IPS-18a (cell line): ENCODE results near the gene TRABD.
"Not testable (repeated sequence)": the region's sequence is repeated elsewhere in the genome, so short reads cannot be mapped to it uniquely, and the experiment has no call there.

Source experiments
- H3K27ac ChIP-seq: one replicate; pipeline ENCODE4 v1.5.1; 2013; ENCODE audit warnings: low read length
- H3K27me3 ChIP-seq: one replicate; pipeline ENCODE4 v1.6.1; 2013; ENCODE audit warnings: mild to moderate bottlenecking, low read length; ENCODE audit not compliant: control insufficient read depth, insufficient read depth
- H3K36me3 ChIP-seq: one replicate; pipeline ENCODE4 v1.6.1; 2013; ENCODE audit warnings: low read depth, low read length; ENCODE audit not compliant: control insufficient read depth
- H3K4me1 ChIP-seq: one replicate; pipeline ENCODE4 v1.6.1; 2013; ENCODE audit warnings: low read depth, low read length; ENCODE audit not compliant: control insufficient read depth
- H3K4me3 ChIP-seq: one replicate; pipeline ENCODE4 v1.5.1; 2013; ENCODE audit warnings: low read length
- H3K9ac ChIP-seq: one replicate; pipeline ENCODE4 v1.6.1; 2013; ENCODE audit warnings: mild to moderate bottlenecking, low read length, moderate library complexity
- H3K9me3 ChIP-seq: one replicate; pipeline ENCODE4 v1.6.1; 2013; ENCODE audit warnings: low read depth, low read length; ENCODE audit not compliant: control insufficient read depth

TRABD gene

DNA sequence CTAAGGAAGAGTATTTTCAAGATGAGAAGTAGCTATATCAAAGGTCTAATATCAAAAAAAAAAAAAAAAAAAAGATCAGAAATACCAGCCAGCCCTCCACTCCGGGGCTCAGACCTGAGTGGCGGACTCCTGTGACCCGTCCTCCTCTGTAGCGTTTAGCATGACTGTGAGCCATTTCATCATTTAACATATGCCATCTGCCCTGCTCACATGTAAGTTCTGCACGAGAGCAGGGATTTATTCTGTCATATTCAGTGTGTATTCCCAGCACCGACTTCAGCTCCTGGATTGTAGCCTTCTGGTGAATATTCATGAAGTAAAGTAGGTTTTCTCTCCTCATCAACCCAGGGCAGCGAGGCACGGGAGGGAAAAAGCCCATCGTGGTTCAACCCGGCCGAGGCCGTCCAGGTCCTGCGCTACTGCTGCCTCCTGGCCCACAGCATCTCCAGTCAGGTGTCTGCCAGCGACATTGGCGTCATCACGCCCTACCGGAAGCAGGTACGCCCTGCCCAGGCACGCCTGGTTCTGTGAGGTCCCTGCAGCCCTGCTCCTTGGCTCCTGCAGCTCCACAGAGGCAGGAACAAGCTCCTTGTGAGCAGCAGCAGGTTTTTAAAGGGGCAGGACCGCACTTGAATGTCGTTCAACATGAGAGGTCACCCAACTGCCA lies 27.9 kb upstream of the TRABD start:
- Histone ChIP-seq H3K9ac (no peak overlapping the region), H3K36me3 (no peaks in the 10 kb centered on the region), H3K4me1 (no peaks in the 10 kb centered on the region), H3K4me3 (no peak overlapping the region), H3K9me3 (no peaks in the 10 kb centered on the region), H3K27ac (no peak overlapping the region), H3K27me3 (no peaks in the 10 kb centered on the region)

DNA sequence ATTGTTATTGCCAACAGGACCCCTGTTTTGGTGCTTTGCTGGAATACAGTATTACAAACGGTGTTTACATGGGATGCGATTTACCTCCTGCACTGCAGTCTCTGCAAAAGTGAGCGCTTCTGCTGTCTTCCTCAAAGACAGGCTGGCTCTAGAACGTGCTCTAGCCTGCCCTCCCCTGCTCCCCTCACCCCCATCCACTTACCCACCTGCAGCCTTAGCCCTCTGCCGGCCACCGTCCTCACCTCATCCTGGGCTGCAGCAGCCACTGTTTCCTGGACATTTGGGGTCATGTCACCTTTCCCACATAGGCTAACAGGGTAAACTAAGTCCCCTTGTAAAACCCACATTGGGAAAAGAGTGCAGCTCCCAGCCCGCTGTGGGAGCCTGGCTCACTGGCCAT lies 24.8 kb upstream of the TRABD start:
- no peak overlapping the region for H3K9ac ChIP-seq
- H3K27ac ChIP-seq = no peak overlapping the region
- no peaks in the 10 kb centered on the region for H3K36me3 ChIP-seq
- no peaks in the 10 kb centered on the region for H3K27me3 ChIP-seq
- no peak overlapping the region for H3K4me3 ChIP-seq
- H3K9me3 ChIP-seq = no peaks in the 10 kb centered on the region
- no peaks in the 10 kb centered on the region for H3K4me1 ChIP-seq

GRCh38 chr22:50161508-50162390 lies 24.0 kb upstream of the TRABD start:
- H3K27ac ChIP-seq = no peak overlapping the region
- no peaks in the 10 kb centered on the region for H3K36me3 ChIP-seq
- no peaks in the 10 kb centered on the region for H3K9me3 ChIP-seq
- no peak overlapping the region for H3K4me3 ChIP-seq
- no peak overlapping the region for H3K9ac ChIP-seq
- no peaks in the 10 kb centered on the region for H3K27me3 ChIP-seq
- no peaks in the 10 kb centered on the region for H3K4me1 ChIP-seq

DNA sequence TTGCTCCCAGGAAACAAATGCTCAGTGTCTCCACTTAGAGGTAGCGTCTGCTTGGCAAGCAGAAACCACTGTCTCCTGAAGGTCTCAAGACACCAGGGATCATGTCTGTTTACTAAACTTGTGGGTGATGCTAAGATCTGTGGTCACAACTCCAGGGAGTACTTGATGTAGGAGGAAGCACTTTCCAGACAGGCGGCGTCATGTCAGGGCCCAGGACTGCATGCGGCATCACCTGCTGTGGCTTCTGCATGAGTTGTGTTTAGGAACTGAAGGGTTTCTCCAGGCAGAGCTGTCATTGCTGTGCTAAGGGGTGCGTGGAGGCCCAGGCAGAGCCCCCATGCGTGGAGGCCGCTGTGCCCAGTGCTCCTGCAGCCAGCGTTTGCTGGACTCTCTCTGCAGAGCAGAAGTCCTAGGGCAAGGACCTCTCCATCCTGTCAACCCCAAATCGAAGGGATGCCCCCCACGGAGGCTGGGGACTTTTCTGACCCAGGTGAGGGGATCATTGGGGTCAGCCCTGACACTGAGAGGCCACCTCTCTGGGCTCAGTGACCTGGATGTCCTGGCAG lies 23.2 kb upstream of the TRABD start:
- H3K4me1 ChIP-seq = no peaks in the 10 kb centered on the region
- H3K27ac ChIP-seq = no peak overlapping the region
- no peaks in the 10 kb centered on the region for H3K36me3 ChIP-seq
- H3K4me3 ChIP-seq = no peak overlapping the region
- H3K27me3 ChIP-seq = no peaks in the 10 kb centered on the region
- H3K9ac ChIP-seq = no peak overlapping the region
- H3K9me3 ChIP-seq = no peaks in the 10 kb centered on the region

- Histone ChIP-seq H3K4me1 (no peaks in the 10 kb centered on the region), H3K36me3 (no peaks in the 10 kb centered on the region), H3K9me3 (no peaks in the 10 kb centered on the region), H3K4me3 (no peak overlapping the region), H3K27ac (no peak overlapping the region), H3K9ac (no peak overlapping the region), H3K27me3 (peaks cover 20% of the 10 kb centered on the region)
These were observed 20.1 kb upstream of the TRABD start for GRCh38 chr22:50165436-50166123.

DNA sequence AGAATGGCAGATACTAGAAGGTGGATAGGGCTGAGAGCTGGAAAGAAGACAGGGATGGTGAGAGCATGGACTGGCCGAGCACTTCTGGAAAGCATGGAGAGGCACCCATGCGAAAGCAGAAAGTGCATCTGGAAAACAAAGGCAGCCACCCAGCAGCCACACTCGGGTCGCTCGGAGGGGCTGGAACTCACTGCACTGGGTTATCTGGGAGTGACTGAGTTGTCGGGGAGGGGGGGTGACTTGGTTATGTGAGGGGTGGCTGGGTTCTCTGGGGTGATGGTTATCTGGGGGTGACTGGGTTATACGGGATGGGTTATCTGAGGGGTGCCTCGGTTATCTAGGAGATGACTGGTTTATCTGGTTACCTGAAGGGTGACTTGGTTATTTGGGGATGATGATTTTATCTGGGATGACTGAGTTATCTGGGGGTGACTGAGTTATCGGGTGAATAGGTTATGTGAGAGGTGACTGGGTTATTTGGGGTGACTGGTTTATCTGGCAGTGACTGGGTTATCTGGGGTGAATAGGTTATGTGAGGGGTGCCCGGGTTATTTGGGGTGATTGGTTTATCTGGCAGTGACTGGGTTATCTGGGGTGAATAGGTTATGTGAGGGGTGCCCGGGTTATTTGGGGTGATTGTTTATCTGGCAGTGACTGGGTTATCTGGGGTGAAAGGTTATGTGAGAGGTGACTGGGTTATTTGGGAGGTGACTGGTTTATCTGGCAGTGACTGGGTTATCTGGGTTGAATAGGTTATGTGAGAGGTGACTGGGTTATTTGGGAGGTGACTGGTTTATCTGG lies 17.8 kb upstream of the TRABD start:
- Histone ChIP-seq H3K9ac (no peak overlapping the region), H3K27ac (no peak overlapping the region), H3K4me3 (no peak overlapping the region), H3K27me3 (peaks cover 37% of the 10 kb centered on the region), H3K36me3 (no peaks in the 10 kb centered on the region), H3K9me3 (no peaks in the 10 kb centered on the region), H3K4me1 (no peaks in the 10 kb centered on the region)

DNA sequence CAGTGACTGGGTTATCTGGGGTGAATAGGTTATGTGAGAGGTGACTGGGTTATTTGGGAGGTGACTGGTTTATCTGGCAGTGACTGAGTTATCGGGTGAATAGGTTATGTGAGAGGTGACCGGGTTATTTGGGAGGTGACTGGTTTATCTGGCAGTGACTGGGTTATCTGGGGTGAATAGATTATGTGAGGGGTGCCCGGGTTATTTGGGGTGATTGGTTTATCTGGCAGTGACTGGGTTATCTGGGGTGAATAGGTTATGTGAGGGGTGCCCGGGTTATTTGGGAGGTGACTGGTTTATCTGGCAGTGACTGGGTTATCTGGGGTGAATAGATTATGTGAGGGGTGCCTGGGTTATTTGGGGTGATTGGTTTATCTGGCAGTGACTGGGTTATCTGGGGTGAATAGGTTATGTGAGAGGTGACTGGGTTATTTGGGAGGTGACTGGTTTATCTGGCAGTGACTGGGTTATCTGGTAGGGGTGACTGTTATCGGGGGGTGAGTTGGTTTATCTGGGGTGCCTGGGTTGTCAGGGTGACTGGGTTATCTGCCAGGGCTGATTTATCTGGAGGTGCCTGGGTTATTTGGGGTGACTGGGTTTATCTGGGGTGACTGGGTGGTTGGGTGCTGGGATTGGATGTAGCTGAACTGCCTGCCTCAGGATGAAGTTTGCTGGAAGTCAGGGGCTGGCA lies 17.1 kb upstream of the TRABD start:
- H3K9me3 ChIP-seq, H3K9ac ChIP-seq, H3K36me3 ChIP-seq, H3K27ac ChIP-seq, H3K4me3 ChIP-seq, H3K4me1 ChIP-seq: not testable (repeated sequence)
- H3K27me3 ChIP-seq = peaks cover 37% of the 10 kb centered on the region

- Histone ChIP-seq H3K4me3 (no peak overlapping the region), H3K9ac (no peak overlapping the region), H3K9me3 (no peaks in the 10 kb centered on the region), H3K36me3 (no peaks in the 10 kb centered on the region), H3K27me3 (peaks cover 37% of the 10 kb centered on the region), H3K27ac (no peak overlapping the region), H3K4me1 (no peaks in the 10 kb centered on the region)
These were observed 16.4 kb upstream of the TRABD start for GRCh38 chr22:50169181-50169759.

DNA sequence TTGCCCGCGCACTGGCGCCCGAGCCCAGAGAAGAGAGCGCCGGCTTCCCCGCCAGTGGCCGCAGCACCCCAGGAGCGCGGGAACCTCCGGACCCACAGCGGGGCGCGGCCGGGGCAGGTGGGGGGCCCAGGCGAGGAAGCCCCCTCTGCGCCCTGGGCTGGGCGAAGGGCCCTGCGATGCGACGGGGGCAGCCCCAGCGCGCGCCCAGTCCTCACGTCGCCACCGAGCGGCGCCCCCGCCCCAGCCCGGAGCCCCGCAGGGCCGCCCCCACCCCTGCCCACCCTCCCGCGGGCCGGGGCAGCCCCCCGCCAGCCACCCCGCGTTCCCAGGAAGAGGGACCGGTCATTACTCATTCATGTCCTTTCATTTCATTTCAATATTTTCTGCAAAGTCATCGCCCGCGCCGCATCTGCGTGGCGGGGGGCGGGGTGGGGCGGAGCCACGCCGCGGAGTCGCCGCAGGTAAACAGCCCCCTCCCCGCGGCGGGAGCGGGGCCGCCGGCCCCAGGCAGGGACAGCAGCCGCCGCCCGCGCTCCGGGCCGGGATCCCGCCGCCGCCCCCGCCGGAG lies 15.9 kb upstream of the TRABD start:
- peaks cover 37% of the 10 kb centered on the region for H3K27me3 ChIP-seq
- no peaks in the 10 kb centered on the region for H3K9me3 ChIP-seq
- H3K27ac ChIP-seq = no peak overlapping the region
- H3K4me3 ChIP-seq = no peak overlapping the region
- no peaks in the 10 kb centered on the region for H3K36me3 ChIP-seq
- no peaks in the 10 kb centered on the region for H3K4me1 ChIP-seq
- no peak overlapping the region for H3K9ac ChIP-seq
